ENCODE measurements around the gene PFN4. TPM values are rescaled to one million over a fixed set of nuclear protein-coding genes. Genes with fewer than 3 reads are reported as not detected.

Gene PFN4, protein sequence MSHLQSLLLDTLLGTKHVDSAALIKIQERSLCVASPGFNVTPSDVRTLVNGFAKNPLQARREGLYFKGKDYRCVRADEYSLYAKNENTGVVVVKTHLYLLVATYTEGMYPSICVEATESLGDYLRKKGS
- total RNA-seq (2022; extraction: Qiagen RNA extraction): 1.7 to 2.3 TPM (median 1.8 TPM) in 5 replicates

DNA sequence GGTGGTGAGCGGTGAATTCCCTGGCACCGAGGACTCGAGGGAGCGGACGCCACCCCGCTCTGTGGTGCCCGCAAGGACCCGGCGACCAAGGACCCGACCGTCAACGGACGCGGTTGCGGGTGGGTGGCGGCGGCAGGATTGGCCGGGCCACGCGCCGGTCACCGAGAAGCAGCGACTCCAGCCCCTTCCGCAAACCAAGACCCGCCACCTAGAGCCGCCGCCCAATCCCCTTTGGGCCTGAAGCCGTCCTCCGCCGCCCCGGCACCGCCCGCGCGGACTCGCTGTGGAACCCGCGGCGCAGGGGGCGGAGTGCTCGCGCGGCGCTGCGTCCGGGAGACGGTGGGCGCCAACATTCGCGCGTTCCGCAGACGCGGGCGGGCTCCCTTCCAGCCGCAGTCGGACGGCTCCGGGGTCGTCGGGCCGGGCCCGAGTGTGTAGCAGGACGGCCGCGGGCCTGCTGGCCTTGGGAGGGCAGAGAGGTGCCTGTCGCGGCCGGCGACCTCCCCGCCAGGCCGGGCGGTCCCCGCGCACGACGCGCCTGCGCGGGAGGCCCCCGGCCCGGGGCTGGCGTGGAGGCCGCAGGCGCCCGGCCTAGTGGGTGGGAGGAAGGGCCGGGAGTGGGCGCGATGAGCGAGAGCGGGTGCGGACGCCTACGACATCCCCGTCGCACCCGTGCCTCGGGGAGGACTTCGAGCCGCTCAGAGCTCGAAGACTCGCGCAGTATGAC, at the start of gene PFN4, which contains the start of gene FAM228B:
PFN4 (minus strand) TSS at position 140 of the 727 bp plus-strand sequence. CDS start 799 bp downstream, outside the sequence.
FAM228B (plus strand) TSS at position 275 of the 727 bp plus-strand sequence. CDS start 893 bp downstream, outside the sequence.

DNA sequence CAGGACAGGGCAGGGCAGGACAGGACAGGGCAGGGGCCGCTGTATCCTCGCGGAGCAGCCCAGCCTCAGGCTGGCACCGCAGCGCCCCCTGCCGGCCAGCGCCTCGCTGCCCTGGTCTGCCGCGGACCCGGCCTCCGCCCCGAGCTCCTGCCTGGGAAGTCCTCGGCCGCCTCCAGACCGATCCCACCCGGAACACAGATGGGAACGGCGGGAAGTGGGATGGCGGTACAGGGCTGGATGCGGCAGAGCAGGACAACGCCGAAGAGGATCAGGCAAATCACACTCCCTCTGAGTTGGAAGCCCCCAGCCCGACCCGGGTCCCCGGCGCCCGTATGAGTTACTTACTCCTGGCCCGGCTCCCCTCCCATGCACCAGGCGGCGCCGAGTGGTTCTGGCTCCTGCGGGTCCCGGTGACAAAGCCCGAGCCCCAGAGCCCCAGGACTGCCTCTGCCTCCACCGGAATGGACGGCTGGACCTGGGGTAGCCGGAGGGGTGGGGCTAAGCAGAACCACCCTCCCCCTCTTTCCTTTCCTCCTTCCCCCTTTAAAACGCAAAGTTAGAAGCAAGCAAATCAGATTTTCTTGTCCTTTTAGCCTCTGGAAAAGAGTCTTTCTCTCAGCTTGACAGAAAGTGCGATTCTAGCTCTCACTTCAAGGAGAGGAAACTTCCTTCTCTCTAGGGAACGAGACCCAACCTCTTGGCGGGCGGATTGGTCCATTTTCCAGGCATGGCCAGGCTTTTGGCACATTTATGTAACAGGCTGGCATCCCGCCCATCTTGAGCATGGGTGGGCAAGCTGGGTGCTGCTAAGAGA, 38.5 kb downstream of the PFN4 start, which contains the start of gene TP53I3:
TP53I3 (minus strand) TSS at position 449 of the 814 bp plus-strand sequence. CDS start 508 bp downstream, outside the sequence.

DNA sequence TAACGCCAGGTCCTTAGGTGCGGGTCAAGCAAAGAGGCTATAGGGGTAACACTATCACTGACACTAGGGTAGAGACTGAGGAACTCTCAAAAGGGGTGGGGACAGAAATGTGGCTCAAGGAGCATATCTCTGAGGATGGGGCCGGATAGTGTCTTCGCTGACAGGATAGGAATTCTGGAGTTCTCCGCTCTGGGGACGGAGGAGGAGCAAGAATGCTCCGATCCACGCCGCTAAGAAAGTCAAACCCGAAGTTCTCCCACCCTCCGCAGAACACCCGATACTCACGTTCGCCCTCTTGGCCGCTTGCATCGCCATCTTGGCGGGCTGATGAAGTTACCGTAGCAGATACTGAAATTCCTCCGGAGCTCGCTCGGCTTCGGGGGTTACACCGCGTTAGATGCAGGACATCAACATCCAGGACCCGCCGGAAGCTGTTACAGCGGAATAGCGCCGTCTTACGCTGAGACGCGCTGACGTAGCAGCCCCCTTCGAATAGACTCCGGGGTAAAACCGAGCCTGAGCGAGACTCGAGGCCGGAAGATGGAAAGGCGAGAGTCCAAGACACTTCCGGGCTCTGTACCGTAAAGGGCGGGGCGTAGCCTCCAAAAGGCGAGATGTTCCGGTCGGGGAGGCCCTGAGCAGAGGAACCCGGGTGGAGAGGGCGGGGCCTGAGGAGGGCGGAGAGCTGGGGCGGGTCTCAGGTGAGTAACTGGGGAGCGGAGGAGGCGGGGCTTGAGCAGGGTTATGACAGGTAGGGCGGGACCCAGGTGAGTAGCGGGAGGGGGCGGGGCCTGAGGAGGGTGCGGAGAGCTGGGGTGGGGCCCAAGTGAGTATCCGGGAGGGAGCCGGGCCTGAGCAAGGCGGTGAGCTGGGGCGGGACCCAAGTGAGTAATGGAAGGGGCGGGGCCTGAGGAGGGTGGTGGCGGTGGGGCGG, 47.0 kb downstream of the PFN4 start, which contains the start of gene SF3B6:
SF3B6 (minus strand) TSS at position 412 of the 934 bp plus-strand sequence; CDS start at position 315, 97 bp downstream.

Other genes with a start within 250 kb of the PFN4 start
- gene ATAD2B, start 196.2 kb downstream of the PFN4 start, total RNA-seq (2022; extraction: Qiagen RNA extraction): 5.9 to 8.5 TPM (median 7.2 TPM) in 5 replicates
- 20.9 to 25.5 TPM (median 22.7 TPM) in 5 replicates for gene UBXN2A, start 182.9 kb downstream of the PFN4 start, total RNA-seq (2022; extraction: Qiagen RNA extraction)
- 0.18 to 0.84 TPM (median 0.52 TPM) in 5 replicates for gene MFSD2B, start 113.2 kb downstream of the PFN4 start, total RNA-seq (2022; extraction: Qiagen RNA extraction)
- gene WDCP, start 75.9 kb downstream of the PFN4 start, total RNA-seq (2022; extraction: Qiagen RNA extraction): 12.7 to 15.7 TPM (median 14.7 TPM) in 5 replicates
- gene FKBP1B, start 73.6 kb downstream of the PFN4 start, total RNA-seq (2022; extraction: Qiagen RNA extraction): 10.6 to 13.7 TPM (median 13.1 TPM) in 5 replicates
- gene SF3B6, start 47.0 kb downstream of the PFN4 start, total RNA-seq (2022; extraction: Qiagen RNA extraction): 158 to 181 TPM (median 175 TPM) in 5 replicates
- gene TP53I3, start 38.5 kb downstream of the PFN4 start, total RNA-seq (2022; extraction: Qiagen RNA extraction): 257 to 305 TPM (median 269 TPM) in 5 replicates
- gene FAM228B, start 135 bp upstream of the PFN4 start, total RNA-seq (2022; extraction: Qiagen RNA extraction): 1.6 to 2.2 TPM (median 1.9 TPM) in 5 replicates
- gene FAM228A, start 51.7 kb upstream of the PFN4 start, total RNA-seq (2022; extraction: Qiagen RNA extraction): not detected in 5 replicates
- gene ITSN2, start 237.2 kb upstream of the PFN4 start, total RNA-seq (2022; extraction: Qiagen RNA extraction): 15.2 to 25.7 TPM (median 21.4 TPM) in 5 replicates